Neural cell (in vitro differentiated cells): ENCODE data around the gene MICAL2.

ENCODE experiments used
- CTCF ChIP-seq: fragments of 450-650 bp; IDR thresholded peaks from 2 replicates; pipeline ENCODE4 v1.5.1; 2014; ENCODE audit warnings: antibody characterized with exemption, mild to moderate bottlenecking, moderate library complexity; ENCODE audit not compliant: poor library complexity, severe bottlenecking
- EZH2 ChIP-seq: fragments of 200-600, 300-800 bp; shearing (Covaris generic), sonication (generic); IDR thresholded peaks from 2 replicates; pipeline ENCODE4 v1.6.1; 2014; ENCODE audit warnings: antibody characterized with exemption, low read length, borderline replicate concordance, mild to moderate bottlenecking; ENCODE audit not compliant: insufficient read depth, poor library complexity, severe bottlenecking
- POLR2AphosphoS5 ChIP-seq: IDR thresholded peaks from 2 replicates; pipeline ENCODE4 v1.6.1; 2012

GRCh38 chr11:12101318-12101717 is 9.1 kb upstream of the MICAL2 start:
- TF ChIP-seq CTCF (no peak), EZH2 (no peak), POLR2AphosphoS5 (no peak)
